Measurements from ENCODE around the gene NANOS2. TPM values are rescaled to one million over a fixed set of nuclear protein-coding genes. Genes with fewer than 3 reads are reported as not detected.

The NANOS2 gene
- total and polyA plus RNA-seq, 9 of the 15 experiments (the other 6 are each of a cell fraction or from before 2014, with no cell fraction given), result not detected

DNA sequence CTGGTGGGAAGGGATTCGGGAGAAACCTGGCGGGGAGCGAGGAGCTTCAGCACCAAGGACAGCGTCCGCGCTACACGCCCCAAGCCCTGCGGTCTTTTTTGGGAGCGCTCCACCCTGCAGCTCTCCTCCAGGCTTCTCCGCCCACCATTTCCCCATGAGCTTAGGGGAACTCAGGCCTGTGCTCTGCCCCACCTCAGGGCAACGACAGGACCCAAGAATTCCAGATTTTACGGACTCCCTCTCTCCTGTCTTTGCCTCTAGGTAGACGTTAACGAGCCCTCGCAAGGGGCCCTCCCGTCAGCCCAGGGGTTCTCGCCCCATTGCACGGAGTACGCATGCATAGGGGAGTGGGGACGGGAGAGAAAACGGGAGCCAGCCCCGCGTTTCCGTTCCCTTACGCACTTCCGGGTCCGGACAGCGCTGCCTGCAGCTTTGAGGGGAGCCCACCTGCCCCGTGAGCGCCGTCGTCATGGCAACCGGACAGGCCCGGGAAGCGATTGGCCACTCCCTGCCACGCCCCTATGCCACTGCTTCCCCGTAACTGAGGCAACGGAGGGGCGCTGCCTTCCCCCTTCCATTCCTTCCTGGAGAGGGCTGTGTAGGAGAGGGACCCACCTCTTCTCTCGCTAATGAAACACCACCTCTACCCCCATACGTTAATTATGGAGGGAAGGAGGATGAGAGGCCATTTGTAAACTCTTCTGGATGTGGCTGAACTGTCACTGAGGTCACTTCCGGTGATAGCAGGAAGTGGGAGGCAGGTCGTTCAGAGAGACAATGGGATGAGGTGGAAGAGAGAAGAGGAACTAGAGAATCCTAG, 38.3 kb upstream of the NANOS2 start (continued):
- peak; percentile 93 for TF ChIP-seq GABPB1 (CRISPR knock-in tag; IDR thresholded peaks at IDR 0.05)
- TF ChIP-seq EP400 (IDR thresholded peaks at IDR 0.05), result no peak
- no peak for TF ChIP-seq SP1 (CRISPR knock-in tag; IDR thresholded peaks at IDR 0.05)
- no peak for TF ChIP-seq POLR2AphosphoS2 (IDR thresholded peaks at IDR 0.05; ENCODE audit: low read length)
- TF ChIP-seq KLF13 (tag; IDR thresholded peaks at IDR 0.05; ENCODE audit: borderline replicate concordance, low read depth), result no peak
- 0 out of 2 replicates have a peak, but pooled peaks have one; percentile 61 for TF ChIP-seq ETV5 (CRISPR knock-in tag; IDR thresholded peaks at IDR 0.05; ENCODE audit: low read depth)
- no peak for TF ChIP-seq ZKSCAN1 (IDR thresholded peaks at IDR 0.05; ENCODE audit: low read depth, low read length)
- peak; percentile 99 for TF ChIP-seq LCOR (CRISPR knock-in tag; IDR thresholded peaks at IDR 0.05)
- TF ChIP-seq ZNF311 (CRISPR knock-in tag; IDR thresholded peaks at IDR 0.05), result no peak
- TF ChIP-seq YY1 (IDR thresholded peaks at IDR 0.05; ENCODE audit: borderline replicate concordance in 1 of 3, control insufficient read depth in 1 of 3, extremely low read depth in 1 of 3, insufficient read depth in 3 of 3, insufficient read length in 1 of 3, insufficient replicate concordance in 2 of 3, low read depth in 1 of 3, low read length in 2 of 3), result peak in 1 of 3 experiments; percentile 24
- no peak for TF ChIP-seq BRF1 (IDR thresholded peaks at IDR 0.05; ENCODE audit: borderline replicate concordance, extremely low read depth, insufficient read length)
- no peak for TF ChIP-seq SMARCB1 (IDR thresholded peaks at IDR 0.05; ENCODE audit: insufficient read length, low read depth)
- no peak for TF ChIP-seq SRSF3 (IDR thresholded peaks at IDR 0.05; ENCODE audit: insufficient read depth, low read length)
- peak; percentile 83 for TF ChIP-seq SAP30 (IDR thresholded peaks at IDR 0.05; ENCODE audit: borderline replicate concordance, insufficient read depth, low read depth, low read length, poor library complexity, severe bottlenecking)
- TF ChIP-seq CTBP1 (IDR thresholded peaks at IDR 0.05; ENCODE audit: borderline replicate concordance), result peak; percentile 29; the same call in 1 of the 2 replicates
- TF ChIP-seq, protein P1, sequence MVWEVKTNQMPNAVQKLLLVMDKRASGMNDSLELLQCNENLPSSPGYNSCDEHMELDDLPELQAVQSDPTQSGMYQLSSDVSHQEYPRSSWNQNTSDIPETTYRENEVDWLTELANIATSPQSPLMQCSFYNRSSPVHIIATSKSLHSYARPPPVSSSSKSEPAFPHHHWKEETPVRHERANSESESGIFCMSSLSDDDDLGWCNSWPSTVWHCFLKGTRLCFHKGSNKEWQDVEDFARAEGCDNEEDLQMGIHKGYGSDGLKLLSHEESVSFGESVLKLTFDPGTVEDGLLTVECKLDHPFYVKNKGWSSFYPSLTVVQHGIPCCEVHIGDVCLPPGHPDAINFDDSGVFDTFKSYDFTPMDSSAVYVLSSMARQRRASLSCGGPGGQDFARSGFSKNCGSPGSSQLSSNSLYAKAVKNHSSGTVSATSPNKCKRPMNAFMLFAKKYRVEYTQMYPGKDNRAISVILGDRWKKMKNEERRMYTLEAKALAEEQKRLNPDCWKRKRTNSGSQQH (CRISPR knock-in tag; IDR thresholded peaks at IDR 0.05), result no peak
- TF ChIP-seq DMBX1 (CRISPR knock-in tag; IDR thresholded peaks at IDR 0.05; ENCODE audit: borderline replicate concordance), result peak; percentile 52; the same call in 1 of the 2 replicates
- TF ChIP-seq CREBBP (IDR thresholded peaks at IDR 0.05; ENCODE audit: low read depth, low read length), result no peak
- TF ChIP-seq, protein P2, sequence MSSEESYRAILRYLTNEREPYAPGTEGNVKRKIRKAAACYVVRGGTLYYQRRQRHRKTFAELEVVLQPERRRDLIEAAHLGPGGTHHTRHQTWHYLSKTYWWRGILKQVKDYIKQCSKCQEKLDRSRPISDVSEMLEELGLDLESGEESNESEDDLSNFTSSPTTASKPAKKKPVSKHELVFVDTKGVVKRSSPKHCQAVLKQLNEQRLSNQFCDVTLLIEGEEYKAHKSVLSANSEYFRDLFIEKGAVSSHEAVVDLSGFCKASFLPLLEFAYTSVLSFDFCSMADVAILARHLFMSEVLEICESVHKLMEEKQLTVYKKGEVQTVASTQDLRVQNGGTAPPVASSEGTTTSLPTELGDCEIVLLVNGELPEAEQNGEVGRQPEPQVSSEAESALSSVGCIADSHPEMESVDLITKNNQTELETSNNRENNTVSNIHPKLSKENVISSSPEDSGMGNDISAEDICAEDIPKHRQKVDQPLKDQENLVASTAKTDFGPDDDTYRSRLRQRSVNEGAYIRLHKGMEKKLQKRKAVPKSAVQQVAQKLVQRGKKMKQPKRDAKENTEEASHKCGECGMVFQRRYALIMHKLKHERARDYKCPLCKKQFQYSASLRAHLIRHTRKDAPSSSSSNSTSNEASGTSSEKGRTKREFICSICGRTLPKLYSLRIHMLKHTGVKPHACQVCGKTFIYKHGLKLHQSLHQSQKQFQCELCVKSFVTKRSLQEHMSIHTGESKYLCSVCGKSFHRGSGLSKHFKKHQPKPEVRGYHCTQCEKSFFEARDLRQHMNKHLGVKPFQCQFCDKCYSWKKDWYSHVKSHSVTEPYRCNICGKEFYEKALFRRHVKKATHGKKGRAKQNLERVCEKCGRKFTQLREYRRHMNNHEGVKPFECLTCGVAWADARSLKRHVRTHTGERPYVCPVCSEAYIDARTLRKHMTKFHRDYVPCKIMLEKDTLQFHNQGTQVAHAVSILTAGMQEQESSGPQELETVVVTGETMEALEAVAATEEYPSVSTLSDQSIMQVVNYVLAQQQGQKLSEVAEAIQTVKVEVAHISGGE (CRISPR knock-in tag; IDR thresholded peaks at IDR 0.05), result no peak
- TF ChIP-seq MEF2D (tag; conservative IDR thresholded peaks at IDR 0.05; ENCODE audit: low read depth), result no peak
- no peak for TF ChIP-seq RAD21 (CRISPR knock-in tag; conservative IDR thresholded peaks at IDR 0.05 in 1 of 2, IDR thresholded peaks at IDR 0.05 in 1 of 2)

Data from K562 (cell line).